ENCODE data around the gene PTGFRN. TPM values are rescaled to one million over a fixed set of nuclear protein-coding genes. Genes with fewer than 3 reads are reported as not detected.
A peak's percentile ranks its signal among the peaks of the same experiment; 100 is the strongest.

The PTGFRN gene
- total RNA-seq, 1 donor from 2014 or later: 35.6 TPM

- Mint-ChIP-seq H3K27ac (ENCODE audit: unreplicated experiment) (peak overlapping the region; percentile 82), H3K36me3 (ENCODE audit: low read depth) (peaks cover 30% of the 10 kb centered on the region), H3K27me3 (ENCODE audit: low read depth) (no peaks in the 10 kb centered on the region), H3K4me3 (peak overlapping the region; percentile 10), H3K9me3 (peaks cover 5% of the 10 kb centered on the region), H3K4me1 (peaks cover 41% of the 10 kb centered on the region)
- TF ChIP-seq, protein P1, sequence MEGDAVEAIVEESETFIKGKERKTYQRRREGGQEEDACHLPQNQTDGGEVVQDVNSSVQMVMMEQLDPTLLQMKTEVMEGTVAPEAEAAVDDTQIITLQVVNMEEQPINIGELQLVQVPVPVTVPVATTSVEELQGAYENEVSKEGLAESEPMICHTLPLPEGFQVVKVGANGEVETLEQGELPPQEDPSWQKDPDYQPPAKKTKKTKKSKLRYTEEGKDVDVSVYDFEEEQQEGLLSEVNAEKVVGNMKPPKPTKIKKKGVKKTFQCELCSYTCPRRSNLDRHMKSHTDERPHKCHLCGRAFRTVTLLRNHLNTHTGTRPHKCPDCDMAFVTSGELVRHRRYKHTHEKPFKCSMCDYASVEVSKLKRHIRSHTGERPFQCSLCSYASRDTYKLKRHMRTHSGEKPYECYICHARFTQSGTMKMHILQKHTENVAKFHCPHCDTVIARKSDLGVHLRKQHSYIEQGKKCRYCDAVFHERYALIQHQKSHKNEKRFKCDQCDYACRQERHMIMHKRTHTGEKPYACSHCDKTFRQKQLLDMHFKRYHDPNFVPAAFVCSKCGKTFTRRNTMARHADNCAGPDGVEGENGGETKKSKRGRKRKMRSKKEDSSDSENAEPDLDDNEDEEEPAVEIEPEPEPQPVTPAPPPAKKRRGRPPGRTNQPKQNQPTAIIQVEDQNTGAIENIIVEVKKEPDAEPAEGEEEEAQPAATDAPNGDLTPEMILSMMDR (conservative IDR thresholded peaks at IDR 0.05): no peak
- no peak for DNase-seq (ENCODE audit: low read depth, low spot score)
Observed at GRCh38 chr1:116987256-116987555, 77.5 kb downstream of the PTGFRN start.

GRCh38 chr1:116988248-116988647, 78.5 kb downstream of the PTGFRN start:
- Mint-ChIP-seq H3K27me3 (ENCODE audit: low read depth) (no peaks in the 10 kb centered on the region), H3K36me3 (ENCODE audit: low read depth) (peaks cover 40% of the 10 kb centered on the region), H3K27ac (ENCODE audit: unreplicated experiment) (peak overlapping the region; percentile 73), H3K4me1 (peaks cover 41% of the 10 kb centered on the region), H3K4me3 (no peak overlapping the region), H3K9me3 (peaks cover 12% of the 10 kb centered on the region)
- TF ChIP-seq, protein P1 (conservative IDR thresholded peaks at IDR 0.05): no peak
- DNase-seq (ENCODE audit: low read depth, low spot score): no peak

- Mint-ChIP-seq H3K27me3 (ENCODE audit: low read depth) (no peaks in the 10 kb centered on the region), H3K4me3 (no peak overlapping the region), H3K9me3 (peaks cover 14% of the 10 kb centered on the region), H3K4me1 (peaks cover 41% of the 10 kb centered on the region), H3K27ac (ENCODE audit: unreplicated experiment) (no peak overlapping the region), H3K36me3 (ENCODE audit: low read depth) (peaks cover 43% of the 10 kb centered on the region)
- TF ChIP-seq, protein P1 (conservative IDR thresholded peaks at IDR 0.05): no peak
- DNase-seq (ENCODE audit: low read depth, low spot score): no peak
Observed at GRCh38 chr1:116988908-116989307, 79.2 kb downstream of the PTGFRN start.

- peaks cover 40% of the 10 kb centered on the region for H3K36me3 Mint-ChIP-seq (ENCODE audit: low read depth)
Observed at GRCh38 chr1:116989835-116990234, 80.1 kb downstream of the PTGFRN start.

GRCh38 chr1:116990612-116991151, 81.0 kb downstream of the PTGFRN start:
- no peaks in the 10 kb centered on the region for H3K27me3 Mint-ChIP-seq (ENCODE audit: low read depth)
- TF ChIP-seq, protein P1 (conservative IDR thresholded peaks at IDR 0.05): no peak
- peaks cover 44% of the 10 kb centered on the region for H3K36me3 Mint-ChIP-seq (ENCODE audit: low read depth)
- no peak for DNase-seq (ENCODE audit: low read depth, low spot score)
- H3K4me3 Mint-ChIP-seq: no peak overlapping the region
- no peak overlapping the region for H3K27ac Mint-ChIP-seq (ENCODE audit: unreplicated experiment)
- peaks cover 41% of the 10 kb centered on the region for H3K4me1 Mint-ChIP-seq
- H3K9me3 Mint-ChIP-seq: peaks cover 14% of the 10 kb centered on the region

More at GRCh38 chr1:116989835-116990234, 80.1 kb downstream of the PTGFRN start:
- H3K4me3 Mint-ChIP-seq: no peak overlapping the region
- peaks cover 14% of the 10 kb centered on the region for H3K9me3 Mint-ChIP-seq
- no peaks in the 10 kb centered on the region for H3K27me3 Mint-ChIP-seq (ENCODE audit: low read depth)
- no peak for DNase-seq (ENCODE audit: low read depth, low spot score)
- peaks cover 41% of the 10 kb centered on the region for H3K4me1 Mint-ChIP-seq
- TF ChIP-seq, protein P1 (conservative IDR thresholded peaks at IDR 0.05): no peak
- H3K27ac Mint-ChIP-seq (ENCODE audit: unreplicated experiment): no peak overlapping the region

Measured in neural crest cell (in vitro differentiated cells).